H9 (cell line): ENCODE results near the gene COL23A1. TPM values are rescaled to one million over a fixed set of nuclear protein-coding genes. Genes with fewer than 3 reads are reported as not detected.

Experiments
- DNase-seq: peaks from one replicate; pipeline ENCODE4 v3.0.0-alpha.2; 2017
- H2AFZ ChIP-seq: one replicate; pipeline ENCODE4 v1.6.1; 2013; ENCODE audit warnings: mild to moderate bottlenecking, low read length, control low read depth, moderate library complexity
- H2AK5ac ChIP-seq: 2 replicates; pipeline ENCODE4 v1.6.1; 2013; ENCODE audit warnings: low read length, control low read depth, mixed read lengths; ENCODE audit not compliant: insufficient read length
- H2BK120ac ChIP-seq: one replicate; pipeline ENCODE4 v1.6.1; 2013; ENCODE audit warnings: low read depth, mild to moderate bottlenecking, low read length, control low read depth, inconsistent platforms; ENCODE audit not compliant: poor library complexity, severe bottlenecking
- H2BK12ac ChIP-seq: 2 replicates; pipeline ENCODE4 v1.6.1; 2013; ENCODE audit warnings: low read length, control low read depth, mixed read lengths, low read depth; ENCODE audit not compliant: insufficient read length
- H2BK15ac ChIP-seq: 2 replicates; pipeline ENCODE4 v1.6.1; 2013; ENCODE audit warnings: low read depth, low read length, control low read depth
- H2BK20ac ChIP-seq: one replicate; pipeline ENCODE4 v1.6.1; 2013; ENCODE audit warnings: low read depth, mild to moderate bottlenecking, low read length, control low read depth, inconsistent platforms; ENCODE audit not compliant: poor library complexity, severe bottlenecking
- H2BK5ac ChIP-seq: 2 replicates; pipeline ENCODE4 v1.6.1; 2013; ENCODE audit warnings: low read length, control low read depth, mixed read lengths; ENCODE audit not compliant: insufficient read length
- H3K14ac ChIP-seq: 2 replicates; pipeline ENCODE4 v1.6.1; 2013; ENCODE audit warnings: low read length, control low read depth; ENCODE audit not compliant: insufficient read depth
- H3K18ac ChIP-seq: 2 replicates; pipeline ENCODE4 v1.6.1; 2013; ENCODE audit warnings: low read depth, mild to moderate bottlenecking, mixed read lengths, low read length, control low read depth; ENCODE audit not compliant: insufficient read length
- H3K23ac ChIP-seq: 2 replicates; pipeline ENCODE4 v1.6.1; 2013; ENCODE audit warnings: low read length, control low read depth, mixed read lengths, low read depth; ENCODE audit not compliant: insufficient read length
- H3K23me2 ChIP-seq: 2 replicates; pipeline ENCODE4 v1.6.1; 2013; ENCODE audit warnings: low read depth, mild to moderate bottlenecking, mixed read lengths, low read length, control low read depth; ENCODE audit not compliant: insufficient read length, poor library complexity, severe bottlenecking
- H3K27ac ChIP-seq: 2 replicates; pipeline ENCODE4 v1.5.1; 2013; ENCODE audit warnings: low read length, control low read depth, mixed read lengths, low read depth; ENCODE audit not compliant: insufficient read length
- H3K27me3 ChIP-seq: 2 replicates; pipeline ENCODE4 v1.6.1; 2013; ENCODE audit warnings: low read length, control low read depth, inconsistent platforms; ENCODE audit not compliant: insufficient read depth
- H3K4ac ChIP-seq: 2 replicates; pipeline ENCODE4 v1.6.1; 2013; ENCODE audit warnings: low read depth, mild to moderate bottlenecking, control low read depth, inconsistent platforms, low read length, moderate library complexity
- H3K4me1 ChIP-seq: 2 replicates; pipeline ENCODE4 v1.6.1; 2013; ENCODE audit warnings: low read length, control low read depth, inconsistent platforms; ENCODE audit not compliant: insufficient read depth
- H3K4me2 ChIP-seq: 2 replicates; pipeline ENCODE4 v1.6.1; 2013; ENCODE audit warnings: low read length, control low read depth, mixed read lengths; ENCODE audit not compliant: insufficient read length, insufficient read depth
- H3K56ac ChIP-seq: 2 replicates; pipeline ENCODE4 v1.6.1; 2013; ENCODE audit warnings: low read depth, mild to moderate bottlenecking, mixed read lengths, low read length, control low read depth; ENCODE audit not compliant: insufficient read length
- H3K79me1 ChIP-seq: 2 replicates; pipeline ENCODE4 v1.6.1; 2013; ENCODE audit warnings: low read depth, mild to moderate bottlenecking, moderate library complexity, low read length, control low read depth, inconsistent platforms; ENCODE audit not compliant: insufficient read depth, poor library complexity, severe bottlenecking
- H3K79me2 ChIP-seq: 2 replicates; pipeline ENCODE4 v1.6.1; 2013; ENCODE audit warnings: low read length, control low read depth, inconsistent platforms; ENCODE audit not compliant: insufficient read depth
- H3K9ac ChIP-seq: 2 replicates; pipeline ENCODE4 v1.6.1; 2013; ENCODE audit warnings: low read length, control low read depth, mixed read lengths; ENCODE audit not compliant: insufficient read length; ENCODE audit errors: extremely low read depth
- H3K9me3 ChIP-seq: one replicate; pipeline ENCODE4 v1.6.1; 2013; ENCODE audit warnings: low read depth, low read length, inconsistent platforms; ENCODE audit not compliant: control insufficient read depth
- H3T11ph ChIP-seq: one replicate; pipeline ENCODE4 v1.6.1; 2013; ENCODE audit warnings: mild to moderate bottlenecking, low read length, control low read depth, inconsistent platforms
- H4K20me1 ChIP-seq: one replicate; pipeline ENCODE4 v1.6.1; 2013; ENCODE audit not compliant: control insufficient read depth, insufficient read length, insufficient read depth
- H4K5ac ChIP-seq: 2 replicates; pipeline ENCODE4 v1.6.1; 2013; ENCODE audit warnings: low read depth, mild to moderate bottlenecking, mixed read lengths, low read length, control low read depth; ENCODE audit not compliant: insufficient read length
- H4K8ac ChIP-seq: replicated peaks from 2 replicates; pipeline ENCODE4 v1.6.1; 2013; ENCODE audit warnings: low read length, control low read depth, mixed read lengths, low read depth; ENCODE audit not compliant: insufficient read length
- H4K91ac ChIP-seq: 2 replicates; pipeline ENCODE4 v1.6.1; 2013; ENCODE audit warnings: low read depth, mild to moderate bottlenecking, moderate library complexity, mixed read lengths, low read length, control low read depth; ENCODE audit not compliant: insufficient read length
- H3K27ac Mint-ChIP-seq, 3 experiments: 2 replicates in 2 of 3; 3 replicates in 1 of 3; pipeline ENCODE4 v1.8.0; 2020 to 2021; ENCODE audit warnings: mixed read lengths in 3 of 3, mild to moderate bottlenecking in 1 of 3, moderate library complexity in 1 of 3
- H3K27me3 Mint-ChIP-seq: 2 replicates; pipeline ENCODE4 v1.8.0; 2021; ENCODE audit warnings: low read depth, mild to moderate bottlenecking, moderate library complexity, mixed read lengths
- H3K36me3 Mint-ChIP-seq, 3 experiments: 2 replicates in 2 of 3; 3 replicates in 1 of 3; pipeline ENCODE4 v1.8.0; 2020 to 2021; ENCODE audit warnings: low read depth in 3 of 3, mixed read lengths in 3 of 3; ENCODE audit not compliant: insufficient read depth in 1 of 3
- H3K4me1 Mint-ChIP-seq, 2 experiments: 2 replicates each; pipeline ENCODE4 v1.8.0; 2020; ENCODE audit warnings: mixed read lengths in 2 of 2
- H3K4me3 Mint-ChIP-seq, 2 experiments: 2 replicates in 1 of 2; 3 replicates in 1 of 2; pipeline ENCODE4 v1.8.0; 2020 to 2021; ENCODE audit warnings: mild to moderate bottlenecking in 2 of 2, mixed read lengths in 2 of 2, moderate library complexity in 1 of 2
- H3K9me3 Mint-ChIP-seq, 2 experiments: 2 replicates in 1 of 2; 3 replicates in 1 of 2; pipeline ENCODE4 v1.8.0; 2020; ENCODE audit warnings: mild to moderate bottlenecking in 2 of 2, mixed read lengths in 2 of 2, moderate library complexity in 1 of 2
- CTCF ChIP-seq: fragments of 200-600 bp; sonication (generic); conservative IDR thresholded peaks from 3 replicates; pipeline ENCODE4 v1.8.0; 2021; ENCODE audit warnings: antibody characterized with exemption, mild to moderate bottlenecking
- WGBS: extraction: QIAGEN DNeasy Blood & Tissue Kit; methylation state at CpG from one replicate; pipeline ENCODE4 v1.1.7; 2013; ENCODE audit warnings: missing lambda C conversion rate, low lambda C conversion rate, mixed read lengths; ENCODE audit not compliant: insufficient read length; ENCODE audit errors: extremely low coverage; 5-methylcytosine and 5-hydroxymethylcytosine counted together
- total RNA-seq: library from RNA; stranded (reverse); gene quantifications from 2 replicates; pipeline ENCODE4 v1.2.1, GENCODE V29; 2021

The COL23A1 gene
- total RNA-seq, 1 experiment from 2014 or later = 2.6 TPM

- peaks cover 7 to 12% (median 12%) of the 10 kb centered on the region in 3 experiments for H3K36me3 Mint-ChIP-seq
- H3K14ac ChIP-seq = no peak overlapping the region
- no peak overlapping the region for H3K18ac ChIP-seq
- H3K27ac Mint-ChIP-seq = no peak overlapping the region
- no peaks in the 10 kb centered on the region for H3K27me3 ChIP-seq
- no peak for TF ChIP-seq CTCF
- no peak overlapping the region for H2AFZ ChIP-seq
- WGBS = no CpG with 5 or more reads among the region's 3 CpGs
- H4K91ac ChIP-seq = no peak overlapping the region
- H3K9me3 ChIP-seq = no peaks in the 10 kb centered on the region
- H3K9me3 Mint-ChIP-seq = no peaks in the 10 kb centered on the region
- no peak for DNase-seq
- peaks cover 4% of the 10 kb centered on the region; the same call in 1 of the 2 replicates for H3K79me2 ChIP-seq
- H3K4me1 ChIP-seq = no peaks in the 10 kb centered on the region
- no peak overlapping the region for H3K56ac ChIP-seq
- H2BK120ac ChIP-seq = no peak overlapping the region
- no peak overlapping the region for H4K8ac ChIP-seq
- H3T11ph ChIP-seq = no peak overlapping the region
- H3K27ac ChIP-seq = no peak overlapping the region
- no peak overlapping the region for H3K9ac ChIP-seq
- no peak overlapping the region for H2BK12ac ChIP-seq
- H4K20me1 ChIP-seq = no peaks in the 10 kb centered on the region
- no peak overlapping the region for H2AK5ac ChIP-seq
- no peak overlapping the region for H2BK15ac ChIP-seq
- no peaks in the 10 kb centered on the region; the same call in 1 of the 2 replicates for H3K27me3 Mint-ChIP-seq
- no peak overlapping the region for H3K4ac ChIP-seq
- H3K79me1 ChIP-seq = no peaks in the 10 kb centered on the region
- H4K5ac ChIP-seq = no peak overlapping the region
- no peak overlapping the region for H2BK20ac ChIP-seq
- no peak overlapping the region for H3K4me3 Mint-ChIP-seq
- H3K23me2 ChIP-seq = peaks cover 3% of the 10 kb centered on the region
- H3K4me1 Mint-ChIP-seq = peaks cover 18 to 27% of the 10 kb centered on the region in 2 experiments
- H3K23ac ChIP-seq = no peak overlapping the region
- H3K4me2 ChIP-seq = no peak overlapping the region
- H2BK5ac ChIP-seq = no peak overlapping the region
Measured at GRCh38 chr5:178235588-178235974, 354.6 kb downstream of the COL23A1 start.
